IPS DF 4.7 (cell line): ENCODE results near the gene HPS3.
A peak's percentile ranks its signal among the peaks of the same experiment; 100 is the strongest.
"Not testable (repeated sequence)": the region's sequence is repeated elsewhere in the genome, so short reads cannot be mapped to it uniquely, and the experiment has no call there.

ENCODE experiments used
- DNase-seq: peaks from one replicate; pipeline ENCODE4 v3.0.0-alpha.2; 2013; ENCODE audit warnings: low spot score; ENCODE audit errors: extremely low read depth

Gene HPS3, protein sequence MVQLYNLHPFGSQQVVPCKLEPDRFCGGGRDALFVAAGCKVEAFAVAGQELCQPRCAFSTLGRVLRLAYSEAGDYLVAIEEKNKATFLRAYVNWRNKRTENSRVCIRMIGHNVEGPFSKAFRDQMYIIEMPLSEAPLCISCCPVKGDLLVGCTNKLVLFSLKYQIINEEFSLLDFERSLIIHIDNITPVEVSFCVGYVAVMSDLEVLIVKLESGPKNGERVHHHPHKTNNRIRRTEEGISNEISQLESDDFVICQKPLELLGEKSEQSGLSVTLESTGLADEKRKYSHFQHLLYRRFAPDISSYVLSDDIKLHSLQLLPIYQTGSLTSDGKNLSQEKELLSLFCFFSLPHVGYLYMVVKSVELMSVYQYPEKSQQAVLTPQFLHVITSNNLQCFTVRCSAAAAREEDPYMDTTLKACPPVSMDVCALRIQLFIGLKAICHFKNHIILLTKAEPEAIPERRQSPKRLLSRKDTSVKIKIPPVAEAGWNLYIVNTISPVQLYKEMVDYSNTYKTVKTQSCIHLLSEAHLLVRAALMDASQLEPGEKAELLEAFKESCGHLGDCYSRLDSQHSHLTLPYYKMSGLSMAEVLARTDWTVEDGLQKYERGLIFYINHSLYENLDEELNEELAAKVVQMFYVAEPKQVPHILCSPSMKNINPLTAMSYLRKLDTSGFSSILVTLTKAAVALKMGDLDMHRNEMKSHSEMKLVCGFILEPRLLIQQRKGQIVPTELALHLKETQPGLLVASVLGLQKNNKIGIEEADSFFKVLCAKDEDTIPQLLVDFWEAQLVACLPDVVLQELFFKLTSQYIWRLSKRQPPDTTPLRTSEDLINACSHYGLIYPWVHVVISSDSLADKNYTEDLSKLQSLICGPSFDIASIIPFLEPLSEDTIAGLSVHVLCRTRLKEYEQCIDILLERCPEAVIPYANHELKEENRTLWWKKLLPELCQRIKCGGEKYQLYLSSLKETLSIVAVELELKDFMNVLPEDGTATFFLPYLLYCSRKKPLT

DNA sequence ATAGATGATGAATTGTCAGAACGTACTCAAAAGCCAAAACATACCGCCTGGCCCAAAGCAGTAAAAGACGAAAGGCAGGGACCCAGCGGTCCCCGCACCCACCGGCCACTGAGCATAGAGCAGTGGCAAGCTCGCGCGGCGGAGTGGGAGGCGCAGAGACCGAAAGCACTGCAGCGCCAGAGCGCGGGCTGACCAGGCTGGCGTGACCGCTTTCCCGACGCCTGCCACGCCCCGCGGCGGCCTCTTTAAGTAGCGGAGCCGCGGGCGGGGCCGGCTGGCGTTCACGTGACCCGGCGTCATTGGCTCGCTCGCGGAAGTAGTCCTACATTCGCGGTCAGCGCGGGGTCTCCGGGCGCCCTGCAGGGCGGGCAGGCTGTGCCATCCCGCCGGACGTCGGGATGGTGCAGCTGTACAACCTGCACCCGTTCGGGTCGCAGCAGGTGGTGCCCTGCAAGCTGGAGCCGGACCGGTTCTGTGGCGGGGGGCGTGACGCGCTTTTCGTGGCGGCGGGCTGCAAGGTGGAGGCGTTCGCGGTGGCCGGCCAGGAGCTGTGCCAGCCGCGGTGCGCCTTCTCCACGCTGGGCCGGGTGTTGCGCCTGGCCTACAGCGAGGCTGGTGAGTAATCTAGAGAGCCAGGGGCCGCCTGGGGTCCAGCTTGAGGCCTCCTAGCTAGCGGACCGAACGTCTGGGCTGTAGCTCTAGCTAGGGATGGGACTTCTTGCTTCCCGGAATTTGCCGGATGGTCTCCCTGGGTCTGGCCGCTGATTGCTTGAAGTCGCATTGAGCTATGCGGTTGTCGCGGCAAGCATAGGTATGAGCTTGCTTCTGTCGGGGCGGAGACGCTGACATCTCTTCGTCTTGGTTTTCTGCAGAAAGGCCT is at the start of gene HPS3:
Gene HPS3 (plus strand): TSS at position 313 of the 880 bp plus-strand sequence. CDS start 86 bp downstream, at position 399.
- no peak for DNase-seq

DNA sequence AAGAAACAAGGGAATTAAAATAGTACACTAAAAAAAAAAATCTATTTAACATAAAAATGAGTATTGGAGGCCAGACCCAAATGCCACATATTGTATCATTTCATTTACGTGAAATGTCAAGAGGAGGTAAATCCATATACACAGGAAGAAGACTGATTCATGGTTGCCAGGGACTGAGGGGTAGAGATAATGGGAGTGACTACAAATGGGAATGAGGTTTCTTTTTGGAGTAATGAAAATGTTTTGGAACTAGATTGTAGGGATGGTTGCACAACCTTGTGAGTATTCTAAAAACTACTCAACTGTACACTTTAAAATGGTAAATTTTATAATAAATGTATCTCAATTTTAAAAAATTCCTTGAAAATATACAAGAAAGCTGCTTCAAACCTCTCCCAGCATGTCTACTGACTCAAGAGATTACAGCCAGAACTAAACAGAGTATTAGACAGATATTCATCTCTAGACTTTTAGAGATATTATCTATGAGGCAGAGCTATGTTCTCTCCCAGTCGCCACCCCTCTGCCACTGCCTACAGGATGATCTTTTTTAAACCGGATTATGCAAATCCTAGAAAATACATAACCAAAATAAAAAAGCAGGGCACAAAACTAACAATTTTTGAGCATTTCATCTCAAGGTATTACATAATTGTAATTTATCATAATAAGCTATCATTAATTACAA is 49.3 kb upstream of the HPS3 start:
- no peak for DNase-seq

DNA sequence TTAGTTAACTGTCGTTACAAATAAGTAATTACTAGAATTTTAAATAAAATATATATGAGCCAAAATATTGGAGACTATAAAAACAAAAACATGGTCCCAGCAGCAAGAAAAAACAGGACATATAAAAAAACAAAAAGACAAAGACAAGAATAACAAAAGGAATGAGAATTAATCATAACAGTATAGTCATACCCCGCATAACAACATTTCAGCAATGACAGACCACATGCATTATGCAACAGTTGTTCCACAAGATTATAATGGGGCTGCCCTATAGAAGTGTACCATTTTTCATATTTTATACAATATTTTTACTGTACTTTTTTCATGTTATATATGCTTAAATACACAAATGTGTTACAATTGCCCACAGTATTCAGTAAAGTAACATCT is 48.7 kb upstream of the HPS3 start:
- DNase-seq = no peak

DNA sequence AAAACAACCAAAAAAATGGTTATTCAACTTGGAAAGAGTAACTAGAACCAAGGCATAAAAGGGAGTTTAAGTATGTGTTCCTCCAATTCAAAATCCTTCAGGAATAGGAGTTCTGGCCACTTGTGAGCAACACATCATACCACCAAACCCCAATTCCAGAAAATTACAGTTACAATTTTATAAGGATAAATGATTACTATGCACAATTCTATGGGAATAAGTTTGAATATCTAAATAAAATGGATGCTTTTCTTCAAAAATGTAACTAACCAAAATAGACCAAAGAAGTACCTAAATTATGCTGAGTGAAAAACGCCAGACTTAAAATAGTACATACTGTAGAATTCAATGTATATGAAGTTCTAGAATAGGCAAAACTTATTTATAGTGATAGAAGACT is 47.7 kb upstream of the HPS3 start:
- no peak for DNase-seq

DNA sequence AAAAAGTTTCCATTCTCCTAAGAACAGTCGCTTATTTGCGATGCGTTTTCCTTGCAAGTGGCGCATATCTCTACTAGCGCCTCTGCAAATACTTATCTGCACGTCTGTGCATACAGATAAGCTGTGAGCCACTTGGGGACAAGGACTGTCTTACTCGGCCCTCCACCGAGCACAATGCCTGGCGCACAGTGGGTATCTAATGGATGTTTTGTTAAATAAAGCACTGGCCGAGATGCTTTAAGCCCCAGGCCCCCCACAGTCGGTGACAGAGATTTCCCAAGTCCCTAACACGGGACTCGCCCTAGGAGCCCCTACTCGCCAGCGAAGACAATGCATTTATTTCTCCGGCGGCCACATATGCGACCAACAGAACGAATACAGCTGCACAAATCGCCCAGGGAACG is 43.6 kb upstream of the HPS3 start:
- no peak for DNase-seq

DNA sequence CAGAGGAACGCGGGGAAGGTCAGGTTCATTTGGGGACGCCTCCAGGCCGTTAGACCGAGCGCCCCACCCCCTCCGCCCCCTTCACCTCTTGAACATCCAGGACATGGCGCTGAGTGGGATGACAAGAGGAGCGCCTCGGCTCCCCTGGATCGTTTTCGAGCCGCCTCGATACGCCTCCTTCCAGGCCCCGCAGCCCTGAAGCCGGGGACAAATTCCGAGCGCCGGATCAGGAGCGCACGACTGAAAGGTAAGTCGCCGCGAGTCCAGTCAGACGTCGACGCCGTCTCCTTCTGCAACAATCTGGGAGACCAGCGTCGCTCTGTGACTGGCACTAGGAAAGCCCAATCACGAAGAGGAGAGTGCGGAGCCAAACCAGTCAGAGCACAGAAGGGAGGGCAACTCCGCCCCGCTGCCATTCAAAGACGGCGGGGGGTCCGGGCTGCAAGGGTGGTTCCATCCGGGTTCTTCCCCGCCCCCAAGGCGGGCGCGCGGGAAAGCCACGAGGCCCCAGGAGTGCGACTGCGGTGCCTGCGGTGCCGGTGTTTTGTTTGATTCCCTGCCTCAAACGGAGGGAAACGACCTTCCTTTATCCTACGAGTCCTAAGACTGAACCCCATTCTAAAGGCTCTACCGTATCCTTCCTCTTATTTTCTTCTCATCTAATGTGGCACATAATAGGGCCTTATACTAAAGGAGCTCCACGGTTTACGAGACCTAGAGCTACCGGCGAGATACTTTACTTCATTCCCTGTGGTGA is 43.0 kb upstream of the HPS3 start, which contains the start of gene HLTF:
Gene HLTF (minus strand): TSS at position 302 of the 757 bp plus-strand sequence. CDS start 197 bp downstream, at position 105.
- peak; percentile 95 for DNase-seq

DNA sequence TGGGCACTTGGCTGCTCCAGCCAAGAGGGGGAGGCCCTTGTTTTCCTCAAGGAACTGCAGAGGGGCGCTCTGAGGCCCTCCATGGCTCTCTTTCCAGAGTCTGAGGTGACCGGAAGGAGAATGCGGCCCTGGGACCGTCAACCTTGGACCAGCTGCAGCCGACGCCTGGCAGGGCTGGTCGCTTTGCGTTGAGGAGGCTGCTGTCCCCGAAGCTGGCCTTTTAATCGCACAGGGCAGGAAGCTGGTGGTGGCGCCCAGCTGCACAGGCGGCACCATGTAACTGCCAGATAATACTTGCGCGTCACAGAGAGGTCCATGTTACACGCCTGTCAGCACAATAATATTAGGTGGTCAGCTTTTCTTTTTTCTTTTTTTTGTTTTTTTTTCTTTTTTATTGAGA is 42.2 kb upstream of the HPS3 start:
- no peak for DNase-seq

DNA sequence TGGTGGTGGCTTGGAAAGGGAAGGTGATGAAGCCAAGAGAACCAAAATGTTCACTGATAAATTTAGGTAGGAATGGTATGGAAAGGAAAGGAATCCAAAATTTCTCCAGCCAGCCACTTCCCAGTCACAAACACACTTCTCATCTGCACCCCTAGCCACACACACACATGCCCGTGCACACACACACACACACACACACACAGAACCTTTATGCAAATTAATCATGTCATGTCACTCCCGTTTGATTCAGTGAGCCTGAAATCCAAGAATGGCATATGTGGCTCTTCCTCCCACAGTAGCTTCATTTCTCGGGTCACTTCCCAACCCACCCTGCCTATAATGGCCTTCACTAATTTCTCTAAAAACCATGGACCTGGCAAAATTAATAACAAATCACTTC is 40.0 kb upstream of the HPS3 start:
- DNase-seq = no peak

DNA sequence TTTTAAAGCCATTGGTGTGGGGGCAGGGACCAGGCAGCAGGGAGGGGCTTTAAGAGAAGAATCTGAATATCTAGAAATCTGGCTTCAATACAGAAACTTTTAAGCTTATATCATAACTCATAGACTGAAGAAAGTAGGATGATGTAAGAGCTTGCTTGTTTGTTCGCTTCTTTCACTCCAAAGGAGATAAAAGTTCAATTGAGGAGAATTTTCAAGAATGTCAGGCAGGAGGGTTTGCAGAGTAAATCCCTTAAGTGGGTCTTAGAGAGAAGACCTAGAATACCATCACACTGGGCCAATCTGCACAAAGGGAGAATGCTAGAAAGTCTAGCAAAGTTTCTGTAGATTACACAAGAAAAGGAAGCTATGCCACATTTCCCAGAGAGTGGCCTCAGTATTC is 39.0 kb upstream of the HPS3 start:
- DNase-seq = no peak

DNA sequence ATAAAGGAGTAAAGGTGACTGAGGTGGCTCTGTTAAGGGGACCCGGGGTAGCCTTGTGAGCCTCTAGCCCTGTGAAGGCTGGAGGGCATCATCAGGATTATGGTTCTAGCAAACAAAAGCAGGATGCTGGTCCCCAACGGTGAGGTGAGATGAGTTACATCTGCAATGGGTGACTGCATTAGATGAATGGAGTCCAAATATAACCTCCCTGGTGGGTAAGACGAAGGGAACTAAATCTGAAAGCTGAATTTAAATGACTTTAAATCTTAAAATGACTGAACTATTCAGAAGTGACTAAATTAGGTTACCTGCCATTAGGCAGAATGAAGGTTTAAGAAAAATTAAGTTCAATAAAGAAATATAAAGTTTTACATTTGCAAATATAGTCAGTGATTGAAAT is 38.5 kb upstream of the HPS3 start:
- DNase-seq = no peak

DNA sequence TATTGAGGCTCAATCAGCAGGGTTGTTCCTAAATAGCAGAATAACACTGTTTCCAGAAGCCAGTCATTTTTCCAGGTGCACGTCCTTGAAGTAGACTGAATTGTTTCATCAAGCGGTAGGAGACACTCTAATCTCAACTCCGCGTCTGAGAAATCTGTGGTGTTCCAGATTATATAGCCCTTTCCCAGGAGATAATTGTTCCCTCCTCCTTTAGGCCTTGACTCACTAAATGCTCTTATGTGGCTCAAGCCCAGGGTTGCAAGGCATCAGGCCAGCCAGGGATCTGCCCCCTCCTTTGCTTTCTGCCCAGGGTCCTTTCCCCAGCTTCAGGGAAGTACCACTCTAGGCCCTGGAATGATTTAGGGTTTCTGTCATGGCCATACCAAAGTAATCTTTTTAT is 37.5 kb upstream of the HPS3 start:
- DNase-seq = no peak

DNA sequence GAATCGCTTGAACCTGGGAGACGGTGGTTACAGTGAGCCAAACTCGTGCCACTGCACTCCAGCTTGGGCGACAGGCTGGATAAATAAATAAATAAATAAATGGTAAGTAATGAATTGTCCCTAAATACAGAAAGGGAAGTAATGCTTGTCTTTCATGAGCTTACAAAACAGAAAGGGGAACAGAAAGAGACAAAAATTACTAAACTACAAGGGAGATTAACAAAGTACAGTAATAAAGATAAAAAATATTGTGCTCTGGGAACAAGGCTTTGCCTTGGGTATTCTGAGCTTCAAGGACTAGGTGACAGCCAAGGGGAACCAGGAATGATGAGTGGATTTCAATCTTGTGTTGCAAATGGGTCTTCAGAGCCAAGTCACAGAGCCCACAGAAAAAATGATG is 34.0 kb upstream of the HPS3 start:
- no peak for DNase-seq

DNA sequence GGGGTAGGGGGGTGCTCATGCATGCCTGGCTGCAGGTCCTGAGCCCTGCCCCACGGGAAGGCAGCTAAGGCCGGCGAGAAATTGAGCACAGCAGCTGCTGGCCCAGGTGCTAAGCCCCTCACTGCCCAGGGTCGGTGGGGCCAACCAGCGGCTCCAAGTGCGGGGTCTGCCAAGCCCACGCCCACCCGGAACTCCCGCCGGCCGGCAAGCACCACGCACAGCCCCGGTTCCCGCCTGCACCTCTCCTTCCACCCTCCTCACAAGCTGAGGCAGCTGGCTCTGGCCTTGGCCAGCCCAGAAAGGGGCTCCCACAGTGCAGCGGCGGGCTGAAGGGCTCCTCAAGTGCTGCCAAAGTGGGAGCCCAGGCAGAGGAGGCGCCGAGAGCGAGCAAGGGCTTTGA is 31.5 kb upstream of the HPS3 start:
- not testable (repeated sequence) for DNase-seq

DNA sequence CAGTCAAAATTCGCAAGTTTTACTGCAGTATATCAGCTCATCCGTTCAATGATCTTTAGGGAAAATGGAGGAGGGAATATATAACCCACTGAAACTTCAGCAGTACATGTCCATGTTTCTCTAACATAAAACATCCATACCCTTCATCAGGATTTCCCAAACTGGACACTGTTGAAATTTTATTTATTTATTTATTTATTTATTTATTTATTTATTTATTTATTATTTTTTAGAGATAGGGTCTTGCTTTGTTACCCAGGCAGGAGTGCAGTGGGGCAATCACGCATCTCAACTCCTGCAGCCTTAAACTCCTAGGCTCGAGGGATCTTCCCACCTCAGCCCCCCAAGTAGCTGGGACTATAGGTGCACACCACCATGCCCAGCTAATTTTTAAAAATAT is 28.3 kb upstream of the HPS3 start:
- DNase-seq = no peak

DNA sequence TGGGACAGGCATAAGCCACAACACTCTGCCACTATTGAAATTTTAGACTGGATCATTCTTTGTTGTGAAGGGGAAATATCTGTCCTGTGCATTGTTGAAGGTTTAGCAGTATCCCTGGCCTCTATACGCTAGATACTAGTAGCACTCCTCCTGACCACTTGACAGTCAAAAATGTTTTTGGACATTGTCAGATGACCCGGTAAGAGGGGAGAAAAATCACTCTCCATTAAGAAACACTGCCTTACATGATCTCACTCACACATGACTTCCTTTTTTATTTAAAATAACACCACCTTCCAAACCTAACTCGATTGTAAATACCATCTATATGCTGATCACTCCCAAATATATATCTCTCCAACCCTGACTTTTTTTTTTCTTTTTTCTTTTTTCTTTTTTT is 27.8 kb upstream of the HPS3 start:
- DNase-seq = no peak

DNA sequence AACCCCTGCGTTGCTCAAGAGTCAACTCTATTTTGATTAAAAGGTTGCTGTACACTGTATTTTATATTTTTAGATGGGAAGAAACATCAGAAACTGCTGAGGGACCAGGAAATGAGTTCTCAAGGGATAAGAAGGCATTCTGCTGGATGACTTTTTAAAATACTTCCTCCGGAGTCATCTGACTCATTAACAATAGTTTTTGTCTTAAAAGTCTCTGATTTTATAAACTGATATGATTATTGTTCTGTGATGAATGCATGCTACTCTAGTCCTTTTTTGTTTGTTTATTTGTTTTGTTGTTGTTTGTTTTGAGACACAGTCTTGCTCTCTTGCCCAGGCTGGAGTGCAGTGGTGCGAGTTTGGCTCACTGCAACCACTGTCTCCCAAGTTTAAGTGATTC is 25.0 kb upstream of the HPS3 start:
- DNase-seq = no peak

DNA sequence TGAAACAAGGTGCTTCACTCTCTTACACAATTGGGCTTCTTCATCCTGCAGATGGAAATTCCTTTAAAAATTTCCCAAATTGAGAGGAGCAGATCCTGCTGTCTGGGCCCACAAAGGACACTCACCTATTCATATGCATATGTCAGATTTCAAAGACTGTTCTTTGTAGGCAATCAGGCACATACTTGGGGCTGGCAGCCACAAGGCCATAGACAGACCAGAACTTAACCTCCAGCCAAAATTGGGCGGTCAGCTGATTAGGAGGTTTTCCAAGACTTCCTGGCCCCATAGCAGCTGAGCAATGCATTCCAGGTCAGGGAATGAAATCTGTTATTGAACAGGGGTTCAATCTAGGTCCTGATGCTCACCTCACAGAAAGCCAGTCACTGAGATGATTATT is 15.0 kb upstream of the HPS3 start:
- no peak for DNase-seq

DNA sequence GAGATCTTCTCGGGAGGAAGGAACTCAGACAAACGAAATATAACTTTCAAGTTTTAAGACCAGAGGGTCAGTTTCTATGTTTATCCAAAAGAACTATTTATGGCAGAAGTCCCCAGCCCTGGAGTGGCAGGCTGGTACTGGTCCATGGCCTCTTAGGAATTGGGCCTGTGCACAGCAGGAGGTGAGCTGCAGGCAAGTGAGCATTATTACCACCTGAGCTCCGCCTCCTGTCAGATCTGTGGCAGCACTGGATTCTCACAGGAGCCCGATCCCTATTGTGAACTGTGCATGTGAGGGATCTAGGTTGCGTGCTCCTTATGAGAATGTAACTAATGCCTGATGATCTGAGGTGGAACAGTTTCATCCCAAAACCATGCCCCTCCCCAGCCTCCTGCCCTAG is 14.3 kb upstream of the HPS3 start:
- DNase-seq = no peak

DNA sequence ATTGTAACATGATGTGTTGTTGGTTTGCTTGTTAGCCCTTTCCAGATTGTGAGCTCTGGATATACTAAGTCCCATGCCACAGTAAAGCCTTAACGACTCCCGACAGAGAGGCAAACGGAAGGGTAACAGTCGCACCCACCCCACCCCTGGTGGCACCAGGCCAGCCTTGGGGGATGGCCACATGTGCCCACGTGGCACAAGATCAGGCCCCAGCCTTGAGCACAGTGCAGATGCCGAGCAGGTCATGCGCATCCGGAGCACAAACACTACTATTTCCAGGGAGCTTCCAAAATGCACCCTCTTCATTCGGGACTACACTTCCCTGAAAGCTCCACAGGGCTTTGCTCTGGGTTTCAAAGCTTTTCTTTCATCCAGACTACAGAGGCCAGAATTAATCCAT is 10.7 kb upstream of the HPS3 start:
- DNase-seq = no peak

DNA sequence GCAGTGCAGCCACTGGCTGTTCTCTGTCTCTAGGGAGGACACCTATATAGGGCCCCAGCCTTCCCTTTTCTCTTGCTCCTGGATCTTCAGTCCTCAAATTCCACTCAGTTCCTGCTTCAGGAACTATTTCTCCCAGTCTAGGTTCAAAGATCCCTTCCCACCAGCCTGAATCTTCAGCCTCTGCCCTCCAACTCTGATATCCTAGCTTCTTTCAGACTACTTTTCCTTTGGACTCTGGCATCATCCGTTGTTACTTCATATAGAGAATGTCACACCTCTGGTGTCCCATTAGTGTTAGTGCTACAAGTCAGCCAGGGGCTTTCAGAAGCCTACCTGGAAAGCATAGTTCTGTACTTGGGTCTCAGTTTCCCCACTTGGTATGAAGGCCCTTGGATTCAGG is 10.0 kb upstream of the HPS3 start:
- DNase-seq = no peak
